Renal pelvis (tissue), 4 donors: ENCODE results near the gene KCNJ4. TPM values are rescaled to one million over a fixed set of nuclear protein-coding genes. Genes with fewer than 3 reads are reported as not detected.
"Not testable (repeated sequence)": the region's sequence is repeated elsewhere in the genome, so short reads cannot be mapped to it uniquely, and the experiment has no call there.

Experiments used
- DNase-seq: peaks from one replicate; pipeline ENCODE4 v3.0.0-alpha.2; 2013
- polyA plus RNA-seq, 3 donors: library from polyadenylated mRNA; unstranded; fragments of 120-200 nt; gene quantifications; one replicate each; pipeline ENCODE4 v1.2.1, GENCODE V29; 2013; ENCODE audit not compliant: insufficient read length in 3 of 3

KCNJ4 gene
- polyA plus RNA-seq, 3 donors = 0.24 to 0.33 (median 0.31) TPM

DNA sequence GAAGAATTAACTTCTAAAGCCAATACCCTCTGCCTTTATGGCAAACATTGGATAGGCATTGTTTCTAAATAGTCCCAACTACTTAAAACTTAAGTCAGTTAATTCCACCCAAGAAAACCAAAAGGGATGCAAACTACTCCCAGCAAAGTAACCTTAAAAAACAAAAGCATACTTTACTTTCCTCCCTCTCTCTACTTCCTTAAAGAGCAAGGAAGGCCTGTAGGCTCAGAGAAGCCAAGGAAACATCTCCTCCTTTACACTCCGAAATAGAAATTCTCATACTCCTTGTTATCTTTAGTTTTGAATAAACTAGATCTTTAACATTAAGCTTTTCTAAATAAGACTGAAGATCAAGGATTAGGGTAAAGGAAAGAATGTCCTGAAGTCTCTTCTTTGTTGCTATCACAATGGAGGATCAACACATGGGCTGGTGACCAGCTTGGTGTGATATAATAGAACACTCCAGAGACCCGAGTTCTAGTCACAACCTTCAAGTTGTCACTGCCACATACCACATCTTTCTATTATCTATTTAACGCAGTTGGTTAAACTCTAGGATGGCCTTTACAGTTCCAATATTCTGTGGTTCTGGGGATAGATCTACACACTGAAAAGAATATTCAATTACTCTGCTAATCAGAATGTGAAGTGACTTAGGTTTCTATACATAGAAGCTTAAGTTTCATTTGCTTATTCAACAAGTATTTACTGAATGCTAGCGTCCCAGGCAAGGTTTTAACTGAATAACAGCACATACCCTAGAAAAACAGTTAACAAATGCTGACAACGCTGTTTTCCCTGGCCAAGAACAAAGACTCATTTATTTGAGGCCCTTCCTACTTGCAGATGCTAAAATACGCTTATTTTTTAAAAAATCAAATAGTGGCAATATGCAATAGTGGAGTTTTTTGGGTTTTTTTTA lies 66.2 kb downstream of the KCNJ4 start:
- DNase-seq = not testable (repeated sequence)

DNA sequence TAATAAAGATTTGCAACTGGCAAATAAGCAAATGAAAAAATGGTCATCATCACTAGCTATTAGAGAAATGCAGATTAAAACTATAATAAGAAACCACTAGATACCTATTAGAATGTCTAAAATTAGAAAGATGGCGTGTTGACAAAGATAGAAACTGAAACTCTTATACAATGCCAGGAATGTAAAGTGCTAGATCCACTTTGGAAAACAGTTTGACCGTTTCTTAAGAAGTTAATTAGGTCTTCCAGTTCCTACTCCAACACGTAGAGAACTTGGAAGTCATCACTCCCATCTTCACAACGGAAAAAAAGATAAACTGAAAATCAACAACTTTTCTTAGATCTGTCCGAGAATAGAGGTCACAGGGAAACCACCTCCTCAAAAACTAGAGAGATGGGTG lies 68.1 kb downstream of the KCNJ4 start:
- not testable (repeated sequence) for DNase-seq

DNA sequence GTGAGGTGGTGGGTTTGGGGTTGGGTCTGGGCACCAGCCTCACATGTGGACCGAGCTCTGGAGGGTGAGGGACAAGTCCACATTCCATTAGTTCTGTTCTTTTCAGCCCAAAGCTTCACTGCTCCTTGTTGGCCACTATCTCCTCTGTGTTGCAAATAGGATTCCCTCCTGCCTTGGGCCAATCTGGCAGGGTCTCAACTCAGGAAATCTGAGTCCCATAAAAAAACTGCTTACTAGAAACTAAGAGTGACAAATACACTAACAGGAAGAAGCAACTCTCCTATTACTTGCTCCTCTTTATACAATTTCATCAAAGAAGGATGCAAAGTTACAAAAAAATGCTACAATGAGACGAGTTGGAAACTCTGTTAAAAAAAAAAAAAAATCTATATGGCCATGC lies 71.6 kb downstream of the KCNJ4 start:
- DNase-seq = no peak

DNA sequence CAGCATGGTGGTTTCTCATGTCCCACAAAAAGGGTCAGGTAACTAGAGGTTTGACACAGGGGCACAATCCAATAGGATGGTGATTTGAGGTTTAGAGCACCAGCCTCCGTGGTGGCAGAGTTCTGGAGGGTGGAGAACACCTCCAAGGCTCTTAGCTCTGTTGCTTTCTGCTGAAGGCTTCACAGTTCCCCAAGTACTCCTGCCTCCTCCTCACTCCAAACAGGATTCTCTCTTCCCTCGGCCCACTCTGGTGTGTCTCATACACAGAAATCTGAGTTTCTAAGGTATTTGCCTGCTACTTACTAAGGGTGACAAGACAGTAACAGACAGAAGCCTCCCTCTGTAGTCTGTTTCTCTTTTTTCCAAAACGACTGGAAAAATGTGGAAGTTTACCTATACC lies 73.6 kb downstream of the KCNJ4 start:
- not testable (repeated sequence) for DNase-seq

Other genes starting within 250 kb of the KCNJ4 start
- gene TMEM184B, start 182.2 kb downstream of the KCNJ4 start, polyA plus RNA-seq = 10 to 100 TPM; 43.5 to 52.0 (median 45.4) TPM
- gene CSNK1E, start 137.8 kb downstream of the KCNJ4 start, polyA plus RNA-seq = 100 to 1,000 TPM; 136 to 196 (median 163) TPM
- gene KDELR3, start 12.9 kb upstream of the KCNJ4 start, polyA plus RNA-seq = 10 to 100 TPM in 2 of 3 donors, 1 to 10 TPM in 1; 8.5 to 10.4 (median 10.1) TPM
- 1,000 to 10,000 TPM in 2 of 3 donors, 100 to 1,000 TPM in 1; 760 to 1,207 (median 1,072) TPM for gene DDX17, start 51.1 kb upstream of the KCNJ4 start, polyA plus RNA-seq
- 1 to 10 TPM; 3.5 to 6.4 (median 4.1) TPM for gene DMC1, start 115.0 kb upstream of the KCNJ4 start, polyA plus RNA-seq
- gene FAM227A, start 201.2 kb upstream of the KCNJ4 start, polyA plus RNA-seq = 10 to 100 TPM in 2 of 3 donors, 1 to 10 TPM in 1; 5.2 to 12.4 (median 10.7) TPM
- gene CBY1, start 201.4 kb upstream of the KCNJ4 start, polyA plus RNA-seq = 10 to 100 TPM; 59.7 to 62.5 (median 61.9) TPM
- gene TOMM22, start 226.8 kb upstream of the KCNJ4 start, polyA plus RNA-seq = 100 to 1,000 TPM in 1 of 3 donors, 10 to 100 TPM in 2; 81.7 to 106 (median 95.8) TPM
- gene JOSD1, start 245.7 kb upstream of the KCNJ4 start, polyA plus RNA-seq = 10 to 100 TPM; 39.4 to 41.7 (median 41.1) TPM